Measurements from ENCODE around the gene CENPC.
"Not testable (repeated sequence)": the region's sequence is repeated elsewhere in the genome, so short reads cannot be mapped to it uniquely, and the experiment has no call there.

The CENPC gene

DNA sequence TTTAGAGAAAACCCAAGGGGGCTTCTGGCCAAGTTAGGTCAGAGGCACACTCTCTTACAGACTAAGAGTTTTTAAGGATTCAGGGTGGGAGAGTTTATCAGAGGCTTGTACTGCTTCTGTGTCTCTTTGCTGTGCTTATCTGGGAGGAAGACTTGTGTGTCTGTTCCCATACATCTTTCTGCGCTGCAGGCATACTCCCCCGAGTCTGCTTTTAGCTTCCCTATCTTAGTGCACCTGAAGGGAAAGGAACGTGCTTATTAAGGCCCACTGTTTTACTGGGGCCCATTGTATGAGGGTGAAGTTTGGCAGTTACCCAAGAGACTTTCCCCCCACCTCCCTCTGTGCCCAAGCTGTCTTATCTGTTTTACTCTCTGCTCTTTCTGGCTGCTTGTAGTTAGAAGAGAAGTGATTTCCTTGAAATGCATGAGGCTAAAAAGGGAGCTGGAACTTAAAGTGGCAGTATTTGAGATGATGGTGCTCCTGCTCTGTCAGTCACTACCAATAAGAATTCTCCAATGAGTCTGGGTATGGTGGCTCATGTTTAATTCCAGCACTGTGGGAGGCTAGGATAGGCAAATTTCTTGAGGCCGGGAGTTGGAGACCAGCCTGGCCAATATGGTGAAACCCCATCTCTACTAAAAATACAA is 7.0 kb upstream of the CENPC start:
- DNase-seq (ENCODE audit: low read depth): not testable (repeated sequence)

DNA sequence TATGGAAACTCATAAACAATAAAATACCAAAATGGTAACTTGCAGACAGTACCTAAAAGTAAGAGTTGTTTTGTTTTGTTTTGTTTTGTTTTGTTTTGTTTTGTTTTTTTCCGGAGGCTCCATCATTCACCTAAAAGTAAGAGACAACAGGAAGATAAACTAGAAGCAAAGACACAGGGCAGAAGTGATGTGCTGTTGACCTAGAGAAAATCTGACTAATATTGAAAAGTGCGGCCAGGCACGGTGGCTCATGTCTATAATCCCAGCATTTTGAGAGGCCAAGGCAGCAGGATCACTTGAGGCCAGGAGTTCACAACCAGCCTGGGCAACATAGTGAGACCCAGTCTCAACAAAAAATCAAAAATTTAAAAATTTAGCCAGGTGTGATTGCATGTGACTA is 5.6 kb upstream of the CENPC start:
- DNase-seq (ENCODE audit: low read depth): no peak

DNA sequence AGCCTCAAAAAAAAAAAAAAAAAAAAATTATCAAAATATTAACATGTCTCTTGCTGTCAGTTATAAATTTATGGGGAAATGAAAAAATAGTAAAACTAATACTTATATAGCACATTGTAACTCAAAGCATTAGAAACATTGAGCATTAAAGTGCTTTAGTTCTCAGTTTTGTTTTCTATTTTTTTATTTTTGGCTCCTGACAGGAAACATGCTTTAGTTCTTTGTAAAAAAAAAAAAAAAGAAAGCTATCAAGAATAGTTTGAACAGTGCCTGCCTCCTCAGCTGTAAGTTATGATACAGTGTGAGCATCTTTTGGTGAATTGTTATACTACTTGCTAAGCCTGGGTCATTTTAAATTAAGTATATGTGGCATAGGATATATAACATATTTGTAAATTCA is 5.1 kb upstream of the CENPC start:
- no peak for DNase-seq (ENCODE audit: low read depth)

DNA sequence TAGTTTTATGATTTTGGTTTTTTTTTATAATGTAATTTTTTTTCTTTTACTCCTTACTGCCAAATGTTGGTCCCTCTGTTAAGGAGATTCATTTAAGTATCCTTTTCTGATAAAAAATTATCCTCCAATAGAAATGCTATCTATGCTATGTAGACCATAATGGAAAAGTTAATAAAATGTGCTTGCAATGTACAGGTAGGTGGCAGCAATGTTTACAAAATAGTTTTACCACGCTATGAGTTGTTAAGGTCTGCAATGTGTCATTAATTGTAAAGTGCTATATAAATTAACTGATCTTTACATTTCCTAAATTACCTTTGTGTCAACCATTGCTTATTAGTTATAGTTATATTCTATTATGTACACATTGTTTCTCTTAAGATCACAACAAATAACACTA is 3.8 kb upstream of the CENPC start:
- no peak for DNase-seq (ENCODE audit: low read depth)

DNA sequence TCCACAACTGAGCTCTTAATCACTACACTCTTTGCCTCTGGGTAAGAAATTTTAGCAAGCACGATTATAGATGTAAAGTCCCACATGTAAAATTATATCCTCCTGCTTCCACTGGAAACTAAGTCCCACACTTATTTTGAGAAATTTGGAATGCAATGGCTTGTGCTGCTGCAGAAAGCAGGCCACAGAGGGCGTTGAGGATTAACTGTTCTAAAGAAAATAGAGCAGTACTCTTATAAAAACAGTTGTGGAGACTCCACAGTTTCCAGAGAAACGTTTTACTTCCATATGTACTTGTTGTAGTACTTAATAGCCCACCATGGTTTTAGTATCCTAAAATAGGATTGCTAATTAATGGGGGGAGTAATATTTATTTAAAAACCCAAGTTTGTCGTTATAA is 1.7 kb upstream of the CENPC start:
- DNase-seq (ENCODE audit: low read depth): no peak

GRCh38 chr4:67546004-67546356 is 677 bp upstream of the CENPC start:
- no peak for DNase-seq (ENCODE audit: low read depth)

DNA sequence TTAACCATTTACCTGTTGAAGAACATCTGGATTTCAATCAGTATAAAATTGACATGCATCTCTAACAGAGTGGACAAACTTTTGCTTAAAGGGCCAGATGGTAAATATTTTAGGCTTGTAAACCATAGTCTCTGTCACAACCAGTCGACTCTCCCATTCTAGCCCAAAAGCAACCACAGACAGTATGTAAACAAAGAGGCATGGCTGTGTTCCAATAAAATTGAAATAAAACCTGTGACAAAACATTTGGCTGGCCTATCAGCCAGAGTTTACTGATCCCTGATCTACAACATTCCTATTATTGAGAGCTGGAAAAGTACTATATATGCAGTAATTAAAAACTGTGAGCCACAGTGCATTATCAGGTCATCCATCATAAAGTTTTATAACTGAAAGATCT is 3.2 kb downstream of the CENPC start:
- peak; percentile 18 for DNase-seq (ENCODE audit: low read depth)

DNA sequence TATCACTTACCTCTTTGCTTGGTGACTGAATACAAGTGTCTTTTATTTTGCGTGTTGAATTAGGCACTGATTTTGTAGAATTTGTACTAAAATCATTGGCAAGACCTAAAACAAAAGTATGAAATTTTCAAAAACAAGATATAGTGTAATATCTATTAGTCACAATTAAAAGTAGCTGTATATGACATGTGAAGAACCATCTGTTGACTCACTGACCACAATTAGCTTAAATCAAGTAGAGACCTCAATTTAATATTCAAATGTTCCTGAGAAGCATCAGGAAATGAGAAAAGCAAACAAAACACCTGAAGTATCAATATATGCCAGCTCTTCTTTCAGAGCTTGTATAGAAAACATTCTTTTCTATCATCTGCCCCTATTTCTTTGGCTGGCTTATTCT is 5.5 kb downstream of the CENPC start:
- no peak for DNase-seq (ENCODE audit: low read depth)

DNA sequence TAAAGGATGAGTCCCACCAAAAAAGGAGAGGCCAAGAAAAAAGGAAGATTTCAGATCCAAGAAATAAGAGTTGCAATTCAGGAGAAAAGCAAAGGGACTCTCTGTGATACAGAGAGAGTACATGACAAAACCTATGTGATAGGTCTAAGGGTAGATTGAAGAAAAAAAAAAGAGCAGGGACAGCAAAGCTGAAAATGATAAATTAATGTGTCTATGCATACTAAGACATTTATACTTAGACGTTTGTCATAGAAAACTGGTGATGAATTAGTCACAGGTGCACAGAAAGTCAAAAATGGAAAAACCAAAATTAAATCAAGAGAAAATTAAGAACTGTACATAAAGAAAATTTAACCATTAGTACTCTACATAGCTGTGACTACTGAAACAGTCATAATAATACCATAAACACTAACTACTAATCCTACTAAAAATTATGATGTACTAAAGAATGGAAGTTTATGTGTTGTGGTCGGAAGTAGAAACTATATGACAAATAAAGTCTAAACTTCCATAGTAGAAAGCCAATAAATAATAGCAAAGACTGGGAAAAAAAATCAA is 9.9 kb downstream of the CENPC start:
- DNase-seq (ENCODE audit: low read depth): no peak

- no peak for DNase-seq (ENCODE audit: low read depth)
Observed at GRCh38 chr4:67533112-67533511, 12.2 kb downstream of the CENPC start.

- peak; percentile 15 for DNase-seq (ENCODE audit: low read depth)
Observed at GRCh38 chr4:67532397-67532796, 12.9 kb downstream of the CENPC start.

- no peak for DNase-seq (ENCODE audit: low read depth)
Observed at GRCh38 chr4:67531379-67531962, 13.8 kb downstream of the CENPC start.

GRCh38 chr4:67524140-67524539 is 21.2 kb downstream of the CENPC start:
- not testable (repeated sequence) for DNase-seq (ENCODE audit: low read depth)

GRCh38 chr4:67522851-67523671 is 22.2 kb downstream of the CENPC start:
- DNase-seq (ENCODE audit: low read depth): peak; percentile 15

- no peak for DNase-seq (ENCODE audit: low read depth)
Observed at GRCh38 chr4:67522230-67522629, 23.1 kb downstream of the CENPC start.

GRCh38 chr4:67521506-67521905 is 23.8 kb downstream of the CENPC start:
- DNase-seq (ENCODE audit: low read depth): no peak

GRCh38 chr4:67520141-67520540 is 25.2 kb downstream of the CENPC start:
- no peak for DNase-seq (ENCODE audit: low read depth)

GRCh38 chr4:67512501-67512900 is 32.8 kb downstream of the CENPC start:
- no peak for DNase-seq (ENCODE audit: low read depth)

DNA sequence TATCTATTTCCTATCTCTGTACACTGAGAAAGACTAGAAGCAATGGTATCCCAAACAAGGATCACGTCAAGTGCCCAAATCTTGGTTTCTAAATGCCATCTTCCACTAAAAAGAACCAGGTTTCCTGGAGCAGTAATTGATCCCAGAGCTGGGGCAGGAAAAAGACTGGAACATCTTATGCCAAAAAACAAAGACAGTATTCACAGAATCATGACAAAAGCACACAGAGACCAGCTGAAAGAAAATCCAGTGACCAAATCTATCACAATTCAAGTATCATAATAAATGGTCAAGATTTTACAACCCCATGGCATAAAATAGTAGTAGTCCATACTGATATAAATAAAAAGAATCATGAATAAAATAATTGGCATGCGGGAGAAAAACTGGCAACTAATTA is 44.9 kb downstream of the CENPC start:
- DNase-seq (ENCODE audit: low read depth): no peak

DNA sequence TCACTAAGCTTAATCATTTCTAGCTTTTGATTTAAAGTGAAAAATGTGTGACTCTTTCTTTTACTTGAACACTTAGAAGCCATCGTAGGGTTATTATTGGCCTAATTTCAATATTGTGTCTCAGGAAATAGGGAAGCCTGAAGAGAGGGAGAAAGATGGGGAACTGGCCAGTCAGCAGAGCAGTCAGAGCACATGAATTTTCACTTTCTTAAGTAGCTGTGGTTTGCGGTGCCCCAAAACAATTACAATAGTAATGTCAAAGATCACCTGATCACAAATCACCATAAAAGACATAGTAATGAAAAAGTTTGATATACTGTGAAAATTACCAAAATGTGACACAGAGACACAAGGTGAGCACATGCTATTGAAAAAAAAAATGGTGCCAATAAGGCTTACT is 45.5 kb downstream of the CENPC start:
- DNase-seq (ENCODE audit: low read depth): no peak

DNA sequence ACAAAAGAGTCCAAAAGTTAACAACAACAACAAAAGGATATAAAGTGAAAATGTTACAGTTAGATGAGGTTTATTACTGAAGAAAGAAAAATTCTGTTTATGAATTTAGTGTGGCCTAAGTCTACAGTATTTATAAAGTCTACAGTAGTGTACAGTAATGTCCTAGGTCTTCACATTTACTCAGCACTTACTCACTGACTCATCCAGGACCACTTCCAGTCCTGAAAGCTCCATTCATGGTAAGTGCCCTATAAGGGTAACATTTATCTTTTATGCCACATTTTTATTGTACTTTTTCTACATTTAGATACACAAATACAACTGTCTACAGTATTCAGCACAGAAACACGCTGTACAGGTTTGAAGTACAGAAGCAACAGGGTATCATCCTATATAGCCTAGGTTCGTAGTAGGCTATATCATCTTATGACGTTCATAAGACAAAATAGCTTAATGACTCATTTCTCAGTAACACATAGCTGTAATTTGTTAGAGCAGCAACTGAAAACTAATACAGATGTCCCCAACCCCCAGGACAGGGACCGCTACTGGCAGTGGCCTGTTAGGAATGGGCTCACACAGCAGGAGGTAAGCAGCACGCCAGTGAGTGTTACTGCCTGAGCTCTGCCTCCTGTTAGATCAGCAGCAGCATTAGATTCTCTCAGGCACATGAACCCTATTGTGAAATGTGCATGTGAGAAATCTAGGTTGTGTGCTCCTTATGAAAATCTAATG is 61.3 kb downstream of the CENPC start:
- DNase-seq (ENCODE audit: low read depth): peak; percentile 67

- no peak for DNase-seq (ENCODE audit: low read depth)
Observed at GRCh38 chr4:67480810-67481209, 64.5 kb downstream of the CENPC start.

Data from EH (cell line).